SW480 (cell line): Measurements from ENCODE around the gene HOXC12.

Experiments used
- DNase-seq: peaks from one replicate; pipeline ENCODE4 v3.0.0-alpha.2; 2016; ENCODE audit warnings: low spot score

Gene HOXC12

GRCh38 chr12:53954694-53955035 lies at the start of gene HOXC12:
Gene HOXC12 (plus strand): TSS chr12:53954903. CDS start chr12:53954930, 27 bp downstream.
- DNase-seq: no peak

GRCh38 chr12:53907103-53907502 lies 47.6 kb upstream of the HOXC12 start:
- DNase-seq: no peak

- DNase-seq: no peak
These were observed 37.7 kb upstream of the HOXC12 start for GRCh38 chr12:53916788-53917655.

- DNase-seq: no peak
These were observed 29.9 kb upstream of the HOXC12 start for GRCh38 chr12:53924521-53925405.

- no peak for DNase-seq
These were observed 27.3 kb upstream of the HOXC12 start for GRCh38 chr12:53927220-53928029.

- no peak for DNase-seq
These were observed 26.5 kb upstream of the HOXC12 start for GRCh38 chr12:53928054-53928835.

- no peak for DNase-seq
These were observed 25.2 kb upstream of the HOXC12 start for GRCh38 chr12:53929527-53929926.

GRCh38 chr12:53930591-53931255 lies 24.0 kb upstream of the HOXC12 start:
- DNase-seq: no peak

GRCh38 chr12:53931844-53932581 lies 22.7 kb upstream of the HOXC12 start:
- DNase-seq: no peak

- DNase-seq: no peak
These were observed 21.8 kb upstream of the HOXC12 start for GRCh38 chr12:53932915-53933314.

GRCh38 chr12:53935383-53936341 lies 19.0 kb upstream of the HOXC12 start:
- DNase-seq: no peak

GRCh38 chr12:53937099-53937498 lies 17.6 kb upstream of the HOXC12 start:
- no peak for DNase-seq

GRCh38 chr12:53937596-53938325 lies 16.9 kb upstream of the HOXC12 start:
- DNase-seq: no peak

- peak; percentile 93 for DNase-seq
These were observed 16.2 kb upstream of the HOXC12 start, which contains the start of gene HOXC13 for GRCh38 chr12:53938326-53939140. Gene HOXC13 (plus strand): TSS chr12:53938831. CDS start chr12:53938907, 76 bp downstream.

GRCh38 chr12:53939141-53940108 lies 15.3 kb upstream of the HOXC12 start:
- DNase-seq: peak; percentile 39

- DNase-seq: no peak
These were observed 14.2 kb upstream of the HOXC12 start for GRCh38 chr12:53940443-53941014.
